PC-9 (cell line): Measurements from ENCODE around the gene RINT1. TPM values are rescaled to one million over a fixed set of nuclear protein-coding genes. Genes with fewer than 3 reads are reported as not detected.
"Not testable (repeated sequence)": the region's sequence is repeated elsewhere in the genome, so short reads cannot be mapped to it uniquely, and the experiment has no call there.

Experiments used
- BruUV-seq: library from RNA; stranded (reverse); fragments of 400-500 nt; replicated peaks from 2 replicates; lab custom pipeline; 2021; lab: Mats Ljungman, UMichigan
- CTCF ChIA-PET: fragments of 300-600 bp; sonication (Branson Sonifier 250); formaldehyde crosslinking; loops from one replicate; lab custom pipeline; 2022; ENCODE audit warnings: antibody characterized with exemption; lab: Charles Lee
- POLR2A ChIA-PET: fragments of 300-600 bp; sonication (Branson Sonifier 250); formaldehyde crosslinking; loops from one replicate; lab custom pipeline; 2022; ENCODE audit warnings: antibody characterized with exemption; ENCODE audit not compliant: unreplicated experiment; lab: Charles Lee
- DNase-seq, 2 experiments: peaks; one replicate each; pipeline versions ENCODE4 v3.0.0 to v3.0.0-alpha.2; 2015 to 2022; ENCODE audit warnings: mixed read lengths in 1 of 2
- H2AFZ ChIP-seq: fragments of 200-600 bp; sonication (generic); 2 replicates; pipeline ENCODE4 v1.8.1; 2017; ENCODE audit warnings: antibody characterized with exemption
- H3F3A ChIP-seq: fragments of 200-600 bp; sonication (generic); 2 replicates; pipeline ENCODE4 v1.8.1; 2017; ENCODE audit warnings: antibody characterized with exemption, mild to moderate bottlenecking, low read depth; ENCODE audit not compliant: insufficient read depth
- H3K27ac ChIP-seq: fragments of 200-600 bp; sonication (generic); 2 replicates; pipeline ENCODE4 v1.6.1; 2016; ENCODE audit warnings: mixed run types
- H3K27me3 ChIP-seq: fragments of 200-600 bp; sonication (generic); 2 replicates; pipeline ENCODE4 v1.6.1; 2016; ENCODE audit warnings: low read depth, mixed run types; ENCODE audit not compliant: insufficient read depth
- H3K36me3 ChIP-seq: fragments of 200-600 bp; sonication (generic); 2 replicates; pipeline ENCODE4 v1.6.1; 2016; ENCODE audit warnings: low read depth, mixed run types
- H3K4me1 ChIP-seq: fragments of 200-600 bp; sonication (generic); replicated peaks from 2 replicates; pipeline ENCODE4 v1.6.1; 2016; ENCODE audit warnings: mixed run types; ENCODE audit not compliant: insufficient read depth
- H3K4me2 ChIP-seq: fragments of 200-600 bp; sonication (generic); 2 replicates; pipeline ENCODE4 v1.6.1; 2017; ENCODE audit warnings: mixed run types
- H3K4me3 ChIP-seq: fragments of 200-600 bp; sonication (generic); 2 replicates; pipeline ENCODE4 v1.6.1; 2016; ENCODE audit warnings: mixed run types
- H3K79me2 ChIP-seq: fragments of 200-600 bp; sonication (generic); 2 replicates; pipeline ENCODE4 v1.6.1; 2017; ENCODE audit warnings: low read depth, mixed run types
- H3K9me2 ChIP-seq: fragments of 200-600 bp; sonication (generic); 2 replicates; pipeline ENCODE4 v1.8.1; 2017; ENCODE audit warnings: mild to moderate bottlenecking; ENCODE audit not compliant: insufficient read depth
- H3K9me3 ChIP-seq: fragments of 200-600 bp; sonication (generic); 2 replicates; pipeline ENCODE4 v1.8.1; 2016; ENCODE audit warnings: low read depth; ENCODE audit not compliant: insufficient read depth
- H4K20me1 ChIP-seq: fragments of 200-600 bp; sonication (generic); 2 replicates; pipeline ENCODE4 v1.8.1; 2017; ENCODE audit not compliant: insufficient read depth
- CTCF ChIP-seq: fragments of 200-600 bp; sonication (generic); conservative IDR thresholded peaks from 2 replicates; pipeline ENCODE4 v1.6.1; 2017; ENCODE audit warnings: mixed run types, antibody characterized with exemption, mild to moderate bottlenecking, moderate library complexity
- EZH2 ChIP-seq: fragments of 200-600 bp; sonication (generic); IDR thresholded peaks from 2 replicates; pipeline ENCODE4 v1.8.0; 2017; ENCODE audit warnings: antibody characterized with exemption, low read depth
- intact Hi-C: fragments of 100-400 bp; cut with micrococcal nuclease; formaldehyde crosslinking; loops from one replicate; pipeline ENCODE4 v1.10.0; 2022; ENCODE audit not compliant: unreplicated experiment
- total RNA-seq: library from RNA; stranded (reverse); gene quantifications from 2 replicates; pipeline ENCODE4 v1.2.3, GENCODE V29; 2021

The RINT1 gene
- total RNA-seq, 1 experiment from 2014 or later: 25.1 TPM

- Histone ChIP-seq H4K20me1 (peaks cover 3% of the 10 kb centered on the region; the same call in 1 of the 2 replicates), H3K79me2 (peaks cover 60% of the 10 kb centered on the region), H3K27me3 (no peaks in the 10 kb centered on the region), H3K4me3 (no peak overlapping the region), H3K4me2 (no peak overlapping the region), H3K27ac (no peak overlapping the region), H3K36me3 (peaks cover 6% of the 10 kb centered on the region; the same call in 1 of the 2 replicates), H3K9me2 (no peaks in the 10 kb centered on the region), H2AFZ (no peak overlapping the region), H3K9me3 (no peaks in the 10 kb centered on the region), H3F3A (peaks cover 14% of the 10 kb centered on the region; the same call in 1 of the 2 replicates), H3K4me1 (peaks cover 12% of the 10 kb centered on the region)
- no peak for DNase-seq
- CTCF ChIA-PET: no interaction called here
- no peak for TF ChIP-seq EZH2
- TF ChIP-seq CTCF: no peak
- intact Hi-C loops: no loop called here
- no TSS peak for BruUV-seq
- POLR2A ChIA-PET: no interaction called here
These were observed 12.6 kb upstream of the RINT1 start for GRCh38 chr7:105519353-105519752.

GRCh38 chr7:105520620-105521019 lies 11.4 kb upstream of the RINT1 start:
- intact Hi-C loops: loop anchor here (1.0 kb wide), 1 partner anchor 12 kb away; the partner anchor contains the start of gene RINT1
- H3K9me3 ChIP-seq, H3F3A ChIP-seq, H2AFZ ChIP-seq, CTCF ChIA-PET, H3K9me2 ChIP-seq, H3K36me3 ChIP-seq, DNase-seq, H4K20me1 ChIP-seq, H3K27ac ChIP-seq, POLR2A ChIA-PET, H3K27me3 ChIP-seq: not testable (repeated sequence)
- Histone ChIP-seq H3K4me3 (peak overlapping the region; percentile 89; the same call in 1 of the 2 replicates), H3K4me1 (peaks cover 12% of the 10 kb centered on the region), H3K79me2 (peaks cover 55% of the 10 kb centered on the region), H3K4me2 (peak overlapping the region; percentile 84)
- BruUV-seq: TSS peak; percentile 54

- Histone ChIP-seq H2AFZ (peak overlapping the region; percentile 93), H3K4me1 (peaks cover 12% of the 10 kb centered on the region), H3K79me2 (peaks cover 51% of the 10 kb centered on the region), H3K4me3 (peak overlapping the region; percentile 89), H3K9me2 (no peaks in the 10 kb centered on the region), H3F3A (peaks cover 7% of the 10 kb centered on the region; the same call in 1 of the 2 replicates), H3K27ac (peak overlapping the region; percentile 67), H3K27me3 (no peaks in the 10 kb centered on the region), H3K36me3 (peaks cover 6% of the 10 kb centered on the region; the same call in 1 of the 2 replicates), H4K20me1 (peaks cover 3% of the 10 kb centered on the region; the same call in 1 of the 2 replicates), H3K4me2 (peak overlapping the region; percentile 84), H3K9me3 (no peaks in the 10 kb centered on the region)
- BruUV-seq: no TSS peak
- ChIA-PET CTCF (no interaction called here), POLR2A (interaction anchor here (1.0 kb wide), 1 partner anchor 11 kb away, joined by 4 read pairs; the partner anchor contains the start of gene RINT1)
- intact Hi-C loops: loop anchor here (1.0 kb wide), 1 partner anchor 11 kb away; the partner anchor contains the start of gene RINT1
- no peak for TF ChIP-seq CTCF
- DNase-seq: peak; percentile 37 to 59
These were observed 10.8 kb upstream of the RINT1 start for GRCh38 chr7:105521027-105521716.
